Spleen (tissue), 11 donors: ENCODE results near the gene XYLT1. TPM values are rescaled to one million over a fixed set of nuclear protein-coding genes. Genes with fewer than 3 reads are reported as not detected.

Experiments used
- DNase-seq: peaks from one replicate; pipeline ENCODE4 v3.0.0-alpha.2; 2020
- H3K27ac ChIP-seq, 8 donors: fragments of 200-600 bp; sonication (generic) in 7 of 8; 1 replicate in 4 of 8; 2 replicates in 4 of 8; pipeline versions ENCODE4 v1.5.0 to v1.8.0; 2016 to 2021; ENCODE audit warnings: inconsistent platforms in 4 of 8, mild to moderate bottlenecking in 4 of 8, moderate library complexity in 1 of 8
- H3K27me3 ChIP-seq, 7 donors: fragments of 200-600 bp; sonication (generic) in 6 of 7; replicated peaks in 1 of 7; 1 replicate in 4 of 7; 2 replicates in 3 of 7; pipeline versions ENCODE4 v1.5.0 to v1.8.0; 2016 to 2021; ENCODE audit warnings: inconsistent platforms in 3 of 7, mild to moderate bottlenecking in 1 of 7
- H3K36me3 ChIP-seq, 6 donors: fragments of 200-600 bp; sonication (generic) in 5 of 6; 1 replicate in 4 of 6; 2 replicates in 2 of 6; pipeline versions ENCODE4 v1.5.0 to v1.8.0; 2016 to 2021; ENCODE audit warnings: inconsistent platforms in 2 of 6
- H3K4me1 ChIP-seq, 6 donors: fragments of 200-600 bp; sonication (generic) in 5 of 6; 1 replicate in 3 of 6; 2 replicates in 3 of 6; pipeline versions ENCODE4 v1.5.0 to v1.8.0; 2016 to 2021; ENCODE audit warnings: inconsistent platforms in 3 of 6
- H3K4me3 ChIP-seq, 8 donors: fragments of 200-600 bp; sonication (generic) in 7 of 8; 1 replicate in 4 of 8; 2 replicates in 4 of 8; pipeline versions ENCODE4 v1.5.0 to v1.8.0; 2016 to 2021; ENCODE audit warnings: inconsistent platforms in 4 of 8, mild to moderate bottlenecking in 4 of 8, moderate library complexity in 2 of 8
- H3K9me3 ChIP-seq, 8 donors: fragments of 200-600 bp; sonication (generic) in 7 of 8; 1 replicate in 4 of 8; 2 replicates in 4 of 8; pipeline versions ENCODE4 v1.5.0 to v1.8.0; 2016 to 2021; ENCODE audit warnings: inconsistent platforms in 4 of 8
- CTCF ChIP-seq, 11 experiments: fragments of 200-600 bp in 7 of 11; fragments of 450-650 bp in 4 of 11; sonication (generic) in 4 of 11; IDR thresholded peaks in 8 of 11; conservative IDR thresholded peaks in 3 of 11; 1 replicate in 7 of 11; 2 replicates in 4 of 11; pipeline versions ENCODE4 v1.4.0 to v1.8.0; 2016 to 2021; ENCODE audit warnings: antibody characterized with exemption in 11 of 11, inconsistent platforms in 4 of 11, mild to moderate bottlenecking in 1 of 11
- POLR2A ChIP-seq, 3 donors: fragments of 450-650 bp; IDR thresholded peaks; one replicate each; pipeline ENCODE4 v1.5.1; 2017; ENCODE audit warnings: antibody characterized with exemption in 3 of 3, mild to moderate bottlenecking in 1 of 3
- POLR2AphosphoS5 ChIP-seq, 3 donors: sonication (generic); formaldehyde crosslinking; IDR thresholded peaks; one replicate each; pipeline ENCODE4 v1.5.1; 2017; ENCODE audit warnings: antibody characterized with exemption in 3 of 3
- WGBS, 5 donors: extraction: QIAGEN DNeasy Blood & Tissue Kit in 3 of 5; methylation state at CpG; one replicate each; pipeline versions ENCODE4 v1.1.5 to v1.1.7; 2013 to 2018; 5-methylcytosine and 5-hydroxymethylcytosine counted together
- intact Hi-C: fragments of 100-400 bp; cut with DNase I; formaldehyde crosslinking; loops from one replicate; pipeline ENCODE4 v1.15.0; 2023; ENCODE audit warnings: low total_unique reads
- polyA plus RNA-seq, 3 donors: library from polyadenylated mRNA; stranded (reverse); fragments of 200-250 nt; gene quantifications; one replicate each; pipeline ENCODE4 v1.2.1, GENCODE V29; 2013
- total RNA-seq, 7 donors: library from RNA; depleted of rRNA in 3 of 7; stranded (reverse); fragments of >200 nt in 3 of 7; fragmentation: NEBNext Ultra II Directional in 4 of 7; extraction: Animal tissue kit (Norgen Biotek cat#: 25700) in 4 of 7; gene quantifications; one replicate each; pipeline versions ENCODE4 v1.1.0 to v1.2.1, GENCODE V29; 2016 to 2021
- donor health status: healthy with polysubstance abuse.
- donor health status: DM: no; HTN: no; CAD: no; lungs with moderate emphysema.
- donor health status: DM: no; HTN: no; CAD: no.
- donor health status: Bipolar disorder and iron deficiency.
- donor health status: healthy.
- donor health status: DM: no; HTN: no; CAD: no.
- donor health status: DM: yes; HTN: yes; CAD: no.

Gene XYLT1
- total and polyA plus RNA-seq, 10 donors: 2.1 to 40.7 (median 23.5) TPM

DNA sequence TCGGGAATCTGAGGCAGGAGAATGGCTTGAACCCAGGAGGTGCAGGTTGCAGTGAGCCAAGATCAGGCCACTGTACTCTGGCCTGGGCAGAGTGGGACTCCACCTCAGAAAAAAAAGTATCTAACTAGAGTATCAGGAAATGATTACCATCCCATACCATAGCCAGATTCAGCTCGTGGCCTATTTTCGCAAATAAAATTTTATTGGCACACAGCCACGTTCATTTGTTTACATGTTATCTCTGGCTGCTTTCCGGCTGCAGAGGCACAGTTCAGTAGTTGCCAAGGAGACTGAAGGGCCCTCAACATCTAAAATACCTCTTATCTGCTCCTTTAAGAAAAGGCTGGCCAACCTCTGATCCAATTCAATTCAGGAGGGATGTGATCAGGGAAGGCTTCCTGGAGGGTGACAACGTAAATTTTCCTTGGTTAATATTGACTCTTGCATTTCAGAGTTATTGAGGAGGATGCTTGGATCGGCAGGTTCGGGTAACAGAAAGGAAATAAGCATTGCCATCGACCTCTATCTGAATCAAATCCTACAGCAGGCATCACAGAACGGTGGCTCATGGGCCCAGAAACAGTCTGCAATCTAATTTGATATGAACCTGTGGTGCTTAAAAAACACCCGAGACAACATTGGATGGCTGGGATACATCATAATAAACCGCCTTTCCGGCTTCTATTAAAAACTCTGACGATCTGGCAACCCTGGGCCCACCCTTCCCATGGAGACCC, 73.8 kb downstream of the XYLT1 start:
- Histone ChIP-seq H3K27me3 (no peaks in the 10 kb centered on the region), H3K4me3 (no peak overlapping the region), H3K36me3 (no peaks in the 10 kb centered on the region), H3K4me1 (peaks cover 8 to 75% (median 35%) of the 10 kb centered on the region in 6 donors), H3K27ac (peak overlapping the region in 5 of 8 donors; percentile 1 to 57 (median 37)), H3K9me3 (no peaks in the 10 kb centered on the region)
- no peak for DNase-seq
- 54 to 61% (median 57%) methylated on average over 14 of the region's 14 CpGs for WGBS, 5 donors
- intact Hi-C loops: no loop called here
- TF ChIP-seq POLR2AphosphoS5 (IDR thresholded peaks at IDR 0.05): peak in 1 of 3 donors; percentile 28
- no peak for TF ChIP-seq POLR2A (IDR thresholded peaks at IDR 0.05)
- no peak for TF ChIP-seq CTCF (IDR thresholded peaks at IDR 0.05 in 8 of 11, conservative IDR thresholded peaks at IDR 0.05 in 3 of 11)

GRCh38 chr16:17395849-17396480, 74.8 kb downstream of the XYLT1 start:
- intact Hi-C loops: no loop called here
- 79 to 90% (median 80%) methylated on average over 9 of the region's 9 CpGs for whole genome bisulfite sequencing, 5 donors
- H3K27me3 ChIP-seq: no peaks in the 10 kb centered on the region
- no peaks in the 10 kb centered on the region for H3K9me3 ChIP-seq
- no peaks in the 10 kb centered on the region for H3K36me3 ChIP-seq
- peak overlapping the region in 3 of 8 donors; percentile 22 to 57 (median 47) for H3K27ac ChIP-seq
- no peak for DNase-seq
- peaks cover 8 to 70% (median 33%) of the 10 kb centered on the region in 6 donors for H3K4me1 ChIP-seq
- TF ChIP-seq CTCF (IDR thresholded peaks at IDR 0.05 in 8 of 11, conservative IDR thresholded peaks at IDR 0.05 in 3 of 11) (no peak), POLR2A (IDR thresholded peaks at IDR 0.05) (no peak), POLR2AphosphoS5 (IDR thresholded peaks at IDR 0.05) (no peak)
- no peak overlapping the region for H3K4me3 ChIP-seq

GRCh38 chr16:17392857-17393692, 77.7 kb downstream of the XYLT1 start:
- DNase-seq: no peak
- Histone ChIP-seq H3K27me3 (no peaks in the 10 kb centered on the region), H3K4me1 (peaks cover 8 to 57% (median 30%) of the 10 kb centered on the region in 6 donors), H3K9me3 (no peaks in the 10 kb centered on the region), H3K4me3 (no peak overlapping the region), H3K27ac (no peak overlapping the region), H3K36me3 (no peaks in the 10 kb centered on the region)
- intact Hi-C loops: no loop called here
- 76 to 84% (median 80%) methylated on average over 5 of the region's 5 CpGs for WGBS, 5 donors
- TF ChIP-seq POLR2A (IDR thresholded peaks at IDR 0.05): no peak

- H3K36me3 ChIP-seq: no peaks in the 10 kb centered on the region
- H3K27me3 ChIP-seq: no peaks in the 10 kb centered on the region
- no peak for TF ChIP-seq POLR2AphosphoS5 (IDR thresholded peaks at IDR 0.05)
- TF ChIP-seq POLR2A (IDR thresholded peaks at IDR 0.05): no peak
- no peak for TF ChIP-seq CTCF (IDR thresholded peaks at IDR 0.05 in 8 of 11, conservative IDR thresholded peaks at IDR 0.05 in 3 of 11)
- H3K4me3 ChIP-seq: no peak overlapping the region
- no peak overlapping the region for H3K27ac ChIP-seq
- H3K9me3 ChIP-seq: no peaks in the 10 kb centered on the region
- peaks cover 4 to 49% (median 25%) of the 10 kb centered on the region in 6 donors for H3K4me1 ChIP-seq
- DNase-seq: no peak
- intact Hi-C loops: no loop called here
- WGBS, 5 donors: 76 to 88% (median 80%) methylated on average over 8 of the region's 8 CpGs
These were observed 78.5 kb downstream of the XYLT1 start for GRCh38 chr16:17392127-17392856.
